H1 (cell line): ENCODE measurements around the gene TOP2B. TPM values are rescaled to one million over a fixed set of nuclear protein-coding genes. Genes with fewer than 3 reads are reported as not detected.

Experiments
- KDM4A ChIP-seq: IDR thresholded peaks from one replicate; pipeline ENCODE4 v1.7.1; 2012; ENCODE audit warnings: low read depth, mild to moderate bottlenecking, moderate library complexity, low read length, inconsistent platforms; ENCODE audit not compliant: severe bottlenecking
- NANOG ChIP-seq: IDR thresholded peaks from 2 replicates; pipeline ENCODE4 v1.6.1; 2011; ENCODE audit warnings: low read length, low read depth, mild to moderate bottlenecking, inconsistent platforms; ENCODE audit not compliant: insufficient read depth, poor library complexity, severe bottlenecking
- SIX5 ChIP-seq: IDR thresholded peaks from 2 replicates; pipeline ENCODE4 v1.6.1; 2011; ENCODE audit warnings: mild to moderate bottlenecking, low read depth, low read length
- SP2 ChIP-seq: IDR thresholded peaks from 2 replicates; pipeline ENCODE4 v1.6.1; 2012; ENCODE audit warnings: mild to moderate bottlenecking, low read length, inconsistent platforms
- TAF1 ChIP-seq: IDR thresholded peaks from 2 replicates; pipeline ENCODE4 v1.6.1; 2011; ENCODE audit warnings: mild to moderate bottlenecking, low read depth, low read length
- TCF12 ChIP-seq: IDR thresholded peaks from 2 replicates; pipeline ENCODE4 v1.6.1; 2011; ENCODE audit warnings: low read depth, mild to moderate bottlenecking, low read length
- TEAD4 ChIP-seq: IDR thresholded peaks from 2 replicates; pipeline ENCODE4 v1.6.1; 2012; ENCODE audit warnings: low read depth, low read length, inconsistent platforms, mixed read lengths
- polyA plus RNA-seq, 7 experiments: library from polyadenylated mRNA; depleted of rRNA in 3 of 7; stranded (reverse) in 5 of 7; unstranded in 2 of 7; fragments of >200 nt in 5 of 7; fragments of 200-250 nt in 2 of 7; gene quantifications; 1 replicate in 5 of 7; 2 replicates in 1 of 7; 4 replicates in 1 of 7; pipeline versions ENCODE4 v1.2.1 to v1.2.3, GENCODE V29; 2011 to 2013; ENCODE audit warnings: missing spikeins in 2 of 7, mixed read lengths in 2 of 7
- total RNA-seq: library from RNA; stranded (reverse); fragmentation: NEBNext Ultra II Directional; extraction: Animal tissue kit (Norgen Biotek cat#: 25700); gene quantifications from 2 replicates; pipeline ENCODE4 v1.2.1, GENCODE V29; 2021
- TF ChIP-seq, protein P1 (sequence below): fragments of 300-600 bp; sonication (generic); IDR thresholded peaks from 2 replicates; pipeline ENCODE4 v1.7.1; 2012; ENCODE audit warnings: low read length, moderate library complexity, mild to moderate bottlenecking, inconsistent platforms; ENCODE audit not compliant: insufficient replicate concordance
- TF ChIP-seq, protein P2 (sequence below): IDR thresholded peaks from 2 replicates; pipeline ENCODE4 v1.6.1; 2011; ENCODE audit warnings: low read length, improper control_type of control experiment

The TOP2B gene
- total and polyA plus RNA-seq, 2 of the 8 experiments (the other 6 are each of a cell fraction or from before 2014, with no cell fraction given) = 34.9 to 206 TPM

DNA sequence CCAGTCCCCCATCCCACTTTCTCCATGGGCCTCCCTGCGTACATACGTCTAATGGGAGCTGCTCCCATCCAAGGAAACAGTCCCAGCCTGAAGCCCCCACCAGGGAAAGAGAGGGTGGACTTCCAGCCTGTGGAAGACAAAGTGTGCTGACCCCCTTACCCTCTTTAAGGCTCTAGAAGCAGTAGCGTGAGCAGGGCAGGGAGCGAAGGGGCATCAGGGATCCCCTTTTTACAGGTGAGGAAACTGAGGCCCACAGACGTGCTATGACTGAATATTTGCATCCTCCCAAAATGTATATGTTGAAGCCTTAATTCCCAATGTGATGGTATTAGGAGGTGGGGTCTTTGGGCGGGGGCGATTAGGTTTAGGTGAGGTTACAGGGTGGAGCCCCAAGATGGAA is 83.4 kb downstream of the TOP2B start (continued):
- TF ChIP-seq, protein P1, sequence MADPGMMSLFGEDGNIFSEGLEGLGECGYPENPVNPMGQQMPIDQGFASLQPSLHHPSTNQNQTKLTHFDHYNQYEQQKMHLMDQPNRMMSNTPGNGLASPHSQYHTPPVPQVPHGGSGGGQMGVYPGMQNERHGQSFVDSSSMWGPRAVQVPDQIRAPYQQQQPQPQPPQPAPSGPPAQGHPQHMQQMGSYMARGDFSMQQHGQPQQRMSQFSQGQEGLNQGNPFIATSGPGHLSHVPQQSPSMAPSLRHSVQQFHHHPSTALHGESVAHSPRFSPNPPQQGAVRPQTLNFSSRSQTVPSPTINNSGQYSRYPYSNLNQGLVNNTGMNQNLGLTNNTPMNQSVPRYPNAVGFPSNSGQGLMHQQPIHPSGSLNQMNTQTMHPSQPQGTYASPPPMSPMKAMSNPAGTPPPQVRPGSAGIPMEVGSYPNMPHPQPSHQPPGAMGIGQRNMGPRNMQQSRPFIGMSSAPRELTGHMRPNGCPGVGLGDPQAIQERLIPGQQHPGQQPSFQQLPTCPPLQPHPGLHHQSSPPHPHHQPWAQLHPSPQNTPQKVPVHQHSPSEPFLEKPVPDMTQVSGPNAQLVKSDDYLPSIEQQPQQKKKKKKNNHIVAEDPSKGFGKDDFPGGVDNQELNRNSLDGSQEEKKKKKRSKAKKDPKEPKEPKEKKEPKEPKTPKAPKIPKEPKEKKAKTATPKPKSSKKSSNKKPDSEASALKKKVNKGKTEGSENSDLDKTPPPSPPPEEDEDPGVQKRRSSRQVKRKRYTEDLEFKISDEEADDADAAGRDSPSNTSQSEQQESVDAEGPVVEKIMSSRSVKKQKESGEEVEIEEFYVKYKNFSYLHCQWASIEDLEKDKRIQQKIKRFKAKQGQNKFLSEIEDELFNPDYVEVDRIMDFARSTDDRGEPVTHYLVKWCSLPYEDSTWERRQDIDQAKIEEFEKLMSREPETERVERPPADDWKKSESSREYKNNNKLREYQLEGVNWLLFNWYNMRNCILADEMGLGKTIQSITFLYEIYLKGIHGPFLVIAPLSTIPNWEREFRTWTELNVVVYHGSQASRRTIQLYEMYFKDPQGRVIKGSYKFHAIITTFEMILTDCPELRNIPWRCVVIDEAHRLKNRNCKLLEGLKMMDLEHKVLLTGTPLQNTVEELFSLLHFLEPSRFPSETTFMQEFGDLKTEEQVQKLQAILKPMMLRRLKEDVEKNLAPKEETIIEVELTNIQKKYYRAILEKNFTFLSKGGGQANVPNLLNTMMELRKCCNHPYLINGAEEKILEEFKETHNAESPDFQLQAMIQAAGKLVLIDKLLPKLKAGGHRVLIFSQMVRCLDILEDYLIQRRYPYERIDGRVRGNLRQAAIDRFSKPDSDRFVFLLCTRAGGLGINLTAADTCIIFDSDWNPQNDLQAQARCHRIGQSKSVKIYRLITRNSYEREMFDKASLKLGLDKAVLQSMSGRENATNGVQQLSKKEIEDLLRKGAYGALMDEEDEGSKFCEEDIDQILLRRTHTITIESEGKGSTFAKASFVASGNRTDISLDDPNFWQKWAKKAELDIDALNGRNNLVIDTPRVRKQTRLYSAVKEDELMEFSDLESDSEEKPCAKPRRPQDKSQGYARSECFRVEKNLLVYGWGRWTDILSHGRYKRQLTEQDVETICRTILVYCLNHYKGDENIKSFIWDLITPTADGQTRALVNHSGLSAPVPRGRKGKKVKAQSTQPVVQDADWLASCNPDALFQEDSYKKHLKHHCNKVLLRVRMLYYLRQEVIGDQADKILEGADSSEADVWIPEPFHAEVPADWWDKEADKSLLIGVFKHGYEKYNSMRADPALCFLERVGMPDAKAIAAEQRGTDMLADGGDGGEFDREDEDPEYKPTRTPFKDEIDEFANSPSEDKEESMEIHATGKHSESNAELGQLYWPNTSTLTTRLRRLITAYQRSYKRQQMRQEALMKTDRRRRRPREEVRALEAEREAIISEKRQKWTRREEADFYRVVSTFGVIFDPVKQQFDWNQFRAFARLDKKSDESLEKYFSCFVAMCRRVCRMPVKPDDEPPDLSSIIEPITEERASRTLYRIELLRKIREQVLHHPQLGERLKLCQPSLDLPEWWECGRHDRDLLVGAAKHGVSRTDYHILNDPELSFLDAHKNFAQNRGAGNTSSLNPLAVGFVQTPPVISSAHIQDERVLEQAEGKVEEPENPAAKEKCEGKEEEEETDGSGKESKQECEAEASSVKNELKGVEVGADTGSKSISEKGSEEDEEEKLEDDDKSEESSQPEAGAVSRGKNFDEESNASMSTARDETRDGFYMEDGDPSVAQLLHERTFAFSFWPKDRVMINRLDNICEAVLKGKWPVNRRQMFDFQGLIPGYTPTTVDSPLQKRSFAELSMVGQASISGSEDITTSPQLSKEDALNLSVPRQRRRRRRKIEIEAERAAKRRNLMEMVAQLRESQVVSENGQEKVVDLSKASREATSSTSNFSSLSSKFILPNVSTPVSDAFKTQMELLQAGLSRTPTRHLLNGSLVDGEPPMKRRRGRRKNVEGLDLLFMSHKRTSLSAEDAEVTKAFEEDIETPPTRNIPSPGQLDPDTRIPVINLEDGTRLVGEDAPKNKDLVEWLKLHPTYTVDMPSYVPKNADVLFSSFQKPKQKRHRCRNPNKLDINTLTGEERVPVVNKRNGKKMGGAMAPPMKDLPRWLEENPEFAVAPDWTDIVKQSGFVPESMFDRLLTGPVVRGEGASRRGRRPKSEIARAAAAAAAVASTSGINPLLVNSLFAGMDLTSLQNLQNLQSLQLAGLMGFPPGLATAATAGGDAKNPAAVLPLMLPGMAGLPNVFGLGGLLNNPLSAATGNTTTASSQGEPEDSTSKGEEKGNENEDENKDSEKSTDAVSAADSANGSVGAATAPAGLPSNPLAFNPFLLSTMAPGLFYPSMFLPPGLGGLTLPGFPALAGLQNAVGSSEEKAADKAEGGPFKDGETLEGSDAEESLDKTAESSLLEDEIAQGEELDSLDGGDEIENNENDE = no peak
- TF ChIP-seq TAF1 (no peak), SIX5 (no peak), TEAD4 (no peak), NANOG (no peak), TCF12 (no peak), SP2 (no peak), KDM4A (no peak)
- TF ChIP-seq, protein P2, sequence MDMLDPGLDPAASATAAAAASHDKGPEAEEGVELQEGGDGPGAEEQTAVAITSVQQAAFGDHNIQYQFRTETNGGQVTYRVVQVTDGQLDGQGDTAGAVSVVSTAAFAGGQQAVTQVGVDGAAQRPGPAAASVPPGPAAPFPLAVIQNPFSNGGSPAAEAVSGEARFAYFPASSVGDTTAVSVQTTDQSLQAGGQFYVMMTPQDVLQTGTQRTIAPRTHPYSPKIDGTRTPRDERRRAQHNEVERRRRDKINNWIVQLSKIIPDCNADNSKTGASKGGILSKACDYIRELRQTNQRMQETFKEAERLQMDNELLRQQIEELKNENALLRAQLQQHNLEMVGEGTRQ = no peak
- TF ChIP-seq, all 59 proteins: peak for 0
